HK-2 (cell line): ENCODE data around the gene CRB3.
"Not testable (repeated sequence)": the region's sequence is repeated elsewhere in the genome, so short reads cannot be mapped to it uniquely, and the experiment has no call there.

ENCODE experiments used
- DNase-seq: peaks from one replicate; pipeline ENCODE4 v3.0.0-alpha.2; 2018; ENCODE audit not compliant: unreplicated experiment

Gene CRB3

GRCh38 chr19:6464070-6464873, at the start of gene CRB3:
Gene CRB3 (plus strand): TSS chr19:6464271. CDS start chr19:6464702, 431 bp downstream.
- DNase-seq: peak; percentile 77

GRCh38 chr19:6414793-6415590, 49.1 kb upstream of the CRB3 start:
- DNase-seq: no peak

- DNase-seq: no peak
Observed at GRCh38 chr19:6415591-6416190, 48.4 kb upstream of the CRB3 start.

GRCh38 chr19:6416658-6417405, 47.2 kb upstream of the CRB3 start:
- no peak for DNase-seq

- no peak for DNase-seq
Observed at GRCh38 chr19:6417713-6418561, 46.1 kb upstream of the CRB3 start.

GRCh38 chr19:6418562-6418932, 45.5 kb upstream of the CRB3 start:
- DNase-seq: no peak

GRCh38 chr19:6421075-6422014, 42.7 kb upstream of the CRB3 start:
- DNase-seq: no peak

- peak; percentile 41 for DNase-seq
Observed at GRCh38 chr19:6423499-6424194, 40.4 kb upstream of the CRB3 start.

GRCh38 chr19:6424195-6424938, 39.7 kb upstream of the CRB3 start, which contains the start of gene KHSRP:
Gene KHSRP (minus strand): TSS chr19:6424811. CDS start chr19:6424701, 110 bp downstream.
- no peak for DNase-seq

- DNase-seq: peak; percentile 100
Observed at GRCh38 chr19:6424939-6425731, 38.9 kb upstream of the CRB3 start.

GRCh38 chr19:6425732-6426620, 38.1 kb upstream of the CRB3 start:
- peak; percentile 66 for DNase-seq

- DNase-seq: no peak
Observed at GRCh38 chr19:6427131-6427530, 36.9 kb upstream of the CRB3 start.

- DNase-seq: not testable (repeated sequence)
Observed at GRCh38 chr19:6428692-6429418, 35.2 kb upstream of the CRB3 start.

- no peak for DNase-seq
Observed at GRCh38 chr19:6429419-6430221, 34.5 kb upstream of the CRB3 start.

GRCh38 chr19:6431891-6432290, 32.2 kb upstream of the CRB3 start:
- no peak for DNase-seq
